Spleen (tissue), 7 donors: Measurements from ENCODE around the gene GAB1.

Experiments used
- POLR2A ChIP-seq, 3 donors: fragments of 450-650 bp; IDR thresholded peaks; one replicate each; pipeline ENCODE4 v1.5.1; 2017; ENCODE audit warnings: antibody characterized with exemption in 3 of 3, mild to moderate bottlenecking in 1 of 3
- POLR2AphosphoS5 ChIP-seq, 3 donors: sonication (generic); formaldehyde crosslinking; IDR thresholded peaks; one replicate each; pipeline ENCODE4 v1.5.1; 2017; ENCODE audit warnings: antibody characterized with exemption in 3 of 3
- TF ChIP-seq, protein P1 (sequence below), 11 experiments: fragments of 200-600 bp in 7 of 11; fragments of 450-650 bp in 4 of 11; sonication (generic) in 4 of 11; IDR thresholded peaks in 8 of 11; conservative IDR thresholded peaks in 3 of 11; 1 replicate in 7 of 11; 2 replicates in 4 of 11; pipeline versions ENCODE4 v1.4.0 to v1.8.0; 2016 to 2021; ENCODE audit warnings: antibody characterized with exemption in 11 of 11, inconsistent platforms in 4 of 11, mild to moderate bottlenecking in 1 of 11
- donor health status: DM: no; HTN: no; CAD: no; lungs with moderate emphysema.
- donor health status: DM: no; HTN: no; CAD: no.
- donor health status: DM: no; HTN: no; CAD: no.

DNA sequence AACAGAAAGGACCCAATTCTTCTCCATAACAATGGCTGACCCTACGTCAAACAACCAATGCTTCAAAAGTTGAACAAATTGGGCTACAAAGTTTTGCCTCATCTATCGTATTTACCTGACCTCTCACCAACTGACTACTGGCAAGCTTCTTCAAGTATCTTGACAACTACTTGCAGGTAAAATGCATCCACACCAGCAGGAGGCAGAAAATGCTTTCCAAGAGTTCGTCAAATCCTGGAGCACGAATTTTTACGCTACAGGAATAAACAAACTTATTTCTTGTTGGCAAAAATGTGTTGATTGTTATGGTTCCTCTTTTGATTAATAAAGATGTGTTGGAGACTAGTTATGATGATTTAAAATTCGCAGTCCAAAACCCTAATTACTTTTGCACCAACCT lies 6.7 kb upstream of the GAB1 start:
- TF ChIP-seq, protein P1, sequence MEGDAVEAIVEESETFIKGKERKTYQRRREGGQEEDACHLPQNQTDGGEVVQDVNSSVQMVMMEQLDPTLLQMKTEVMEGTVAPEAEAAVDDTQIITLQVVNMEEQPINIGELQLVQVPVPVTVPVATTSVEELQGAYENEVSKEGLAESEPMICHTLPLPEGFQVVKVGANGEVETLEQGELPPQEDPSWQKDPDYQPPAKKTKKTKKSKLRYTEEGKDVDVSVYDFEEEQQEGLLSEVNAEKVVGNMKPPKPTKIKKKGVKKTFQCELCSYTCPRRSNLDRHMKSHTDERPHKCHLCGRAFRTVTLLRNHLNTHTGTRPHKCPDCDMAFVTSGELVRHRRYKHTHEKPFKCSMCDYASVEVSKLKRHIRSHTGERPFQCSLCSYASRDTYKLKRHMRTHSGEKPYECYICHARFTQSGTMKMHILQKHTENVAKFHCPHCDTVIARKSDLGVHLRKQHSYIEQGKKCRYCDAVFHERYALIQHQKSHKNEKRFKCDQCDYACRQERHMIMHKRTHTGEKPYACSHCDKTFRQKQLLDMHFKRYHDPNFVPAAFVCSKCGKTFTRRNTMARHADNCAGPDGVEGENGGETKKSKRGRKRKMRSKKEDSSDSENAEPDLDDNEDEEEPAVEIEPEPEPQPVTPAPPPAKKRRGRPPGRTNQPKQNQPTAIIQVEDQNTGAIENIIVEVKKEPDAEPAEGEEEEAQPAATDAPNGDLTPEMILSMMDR (IDR thresholded peaks at IDR 0.05 in 8 of 11, conservative IDR thresholded peaks at IDR 0.05 in 3 of 11), result no peak
- TF ChIP-seq POLR2AphosphoS5 (IDR thresholded peaks at IDR 0.05), result no peak
- no peak for TF ChIP-seq POLR2A (IDR thresholded peaks at IDR 0.05)
